Esophagus squamous epithelium (tissue), 5 donors: ENCODE measurements around the gene RTL10. TPM values are rescaled to one million over a fixed set of nuclear protein-coding genes. Genes with fewer than 3 reads are reported as not detected.

Experiments used
- DNase-seq: peaks from one replicate; lab custom pipeline; 2025; lab: John Stamatoyannopoulos, UW
- H3K27ac ChIP-seq, 4 donors: fragments of 200-600 bp; sonication (generic); one replicate each; pipeline ENCODE4 v1.5.1; 2016 to 2019; ENCODE audit warnings: mild to moderate bottlenecking in 1 of 4
- H3K27me3 ChIP-seq, 4 donors: fragments of 200-600 bp; sonication (generic); 1 replicate in 3 of 4; 2 replicates in 1 of 4; pipeline versions ENCODE4 v1.5.1 to v1.6.0; 2017 to 2021; ENCODE audit warnings: antibody characterized with exemption in 1 of 4
- H3K36me3 ChIP-seq, 3 donors: fragments of 200-600 bp; sonication (generic); one replicate each; pipeline ENCODE4 v1.5.1; 2016 to 2019
- H3K4me1 ChIP-seq, 3 donors: fragments of 200-600 bp; sonication (generic); one replicate each; pipeline ENCODE4 v1.5.1; 2017 to 2019
- H3K4me3 ChIP-seq, 4 donors: fragments of 200-600 bp; sonication (generic); 1 replicate in 3 of 4; 2 replicates in 1 of 4; pipeline ENCODE4 v1.5.1; 2016 to 2019; ENCODE audit warnings: mild to moderate bottlenecking in 2 of 4, moderate library complexity in 1 of 4
- H3K9me3 ChIP-seq, 3 donors: fragments of 200-600 bp; sonication (generic); one replicate each; pipeline ENCODE4 v1.5.1; 2016 to 2019
- POLR2A ChIP-seq, 4 donors: fragments of 450-650 bp; IDR thresholded peaks; one replicate each; pipeline ENCODE4 v1.6.1; 2017; ENCODE audit warnings: antibody characterized with exemption in 4 of 4, mild to moderate bottlenecking in 4 of 4, moderate library complexity in 3 of 4
- WGBS, 2 donors: methylation state at CpG; one replicate each; pipeline ENCODE4 v1.1.5; 2018; 5-methylcytosine and 5-hydroxymethylcytosine counted together
- intact Hi-C: fragments of 100-400 bp; cut with DNase I; formaldehyde crosslinking; loops from one replicate; pipeline ENCODE4 v1.15.0; 2022
- total RNA-seq, 4 donors: library from RNA; depleted of rRNA; stranded (reverse); fragments of >200 nt; gene quantifications; one replicate each; pipeline ENCODE4 v1.1.0, GENCODE V29; 2016
- TF ChIP-seq, protein P1 (sequence below), 6 experiments: fragments of 450-650 bp in 4 of 6; fragments of 200-600 bp in 2 of 6; sonication (generic) in 2 of 6; IDR thresholded peaks; one replicate each; pipeline ENCODE4 v1.5.1; 2016 to 2019; ENCODE audit warnings: antibody characterized with exemption in 6 of 6, mild to moderate bottlenecking in 4 of 6, moderate library complexity in 4 of 6
- donor health status: DM: yes; HTN: yes; CAD: no.

The RTL10 gene
- total RNA-seq, 4 donors from 2014 or later: 9.4 to 18.2 (median 11.4) TPM

DNA sequence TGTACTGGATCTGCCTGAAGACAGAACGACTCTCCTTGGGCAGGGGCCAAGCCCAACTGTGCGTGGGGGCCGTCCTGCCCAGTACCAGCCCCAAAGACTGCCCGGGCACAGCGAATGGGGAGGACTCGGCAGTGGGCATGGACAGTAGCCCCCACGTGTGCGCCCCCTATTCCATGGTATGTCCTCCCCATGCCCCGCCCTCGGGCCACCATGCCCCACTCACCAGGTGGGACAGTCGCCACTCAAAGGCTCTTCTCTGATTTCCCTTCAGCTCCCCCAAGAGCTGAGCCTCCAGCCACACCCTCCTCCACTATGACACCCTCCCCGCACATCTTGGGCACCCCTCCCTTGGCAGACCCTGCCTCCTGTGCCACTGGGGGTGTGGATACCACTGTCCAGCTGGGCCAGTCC lies 43.5 kb downstream of the RTL10 start:
- 59 to 76% methylated on average over 3 to 11 of the region's 12 CpGs for WGBS, 2 donors
- TF ChIP-seq, protein P1, sequence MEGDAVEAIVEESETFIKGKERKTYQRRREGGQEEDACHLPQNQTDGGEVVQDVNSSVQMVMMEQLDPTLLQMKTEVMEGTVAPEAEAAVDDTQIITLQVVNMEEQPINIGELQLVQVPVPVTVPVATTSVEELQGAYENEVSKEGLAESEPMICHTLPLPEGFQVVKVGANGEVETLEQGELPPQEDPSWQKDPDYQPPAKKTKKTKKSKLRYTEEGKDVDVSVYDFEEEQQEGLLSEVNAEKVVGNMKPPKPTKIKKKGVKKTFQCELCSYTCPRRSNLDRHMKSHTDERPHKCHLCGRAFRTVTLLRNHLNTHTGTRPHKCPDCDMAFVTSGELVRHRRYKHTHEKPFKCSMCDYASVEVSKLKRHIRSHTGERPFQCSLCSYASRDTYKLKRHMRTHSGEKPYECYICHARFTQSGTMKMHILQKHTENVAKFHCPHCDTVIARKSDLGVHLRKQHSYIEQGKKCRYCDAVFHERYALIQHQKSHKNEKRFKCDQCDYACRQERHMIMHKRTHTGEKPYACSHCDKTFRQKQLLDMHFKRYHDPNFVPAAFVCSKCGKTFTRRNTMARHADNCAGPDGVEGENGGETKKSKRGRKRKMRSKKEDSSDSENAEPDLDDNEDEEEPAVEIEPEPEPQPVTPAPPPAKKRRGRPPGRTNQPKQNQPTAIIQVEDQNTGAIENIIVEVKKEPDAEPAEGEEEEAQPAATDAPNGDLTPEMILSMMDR (IDR thresholded peaks at IDR 0.05): no peak
- no peak for TF ChIP-seq POLR2A (IDR thresholded peaks at IDR 0.05)
- Histone ChIP-seq H3K27me3 (no peaks in the 10 kb centered on the region), H3K36me3 (no peaks in the 10 kb centered on the region), H3K27ac (no peak overlapping the region), H3K4me3 (no peak overlapping the region), H3K9me3 (no peaks in the 10 kb centered on the region), H3K4me1 (peaks cover 13 to 51% (median 21%) of the 10 kb centered on the region in 3 donors)
- intact Hi-C loops: no loop called here
- no peak for DNase-seq

DNA sequence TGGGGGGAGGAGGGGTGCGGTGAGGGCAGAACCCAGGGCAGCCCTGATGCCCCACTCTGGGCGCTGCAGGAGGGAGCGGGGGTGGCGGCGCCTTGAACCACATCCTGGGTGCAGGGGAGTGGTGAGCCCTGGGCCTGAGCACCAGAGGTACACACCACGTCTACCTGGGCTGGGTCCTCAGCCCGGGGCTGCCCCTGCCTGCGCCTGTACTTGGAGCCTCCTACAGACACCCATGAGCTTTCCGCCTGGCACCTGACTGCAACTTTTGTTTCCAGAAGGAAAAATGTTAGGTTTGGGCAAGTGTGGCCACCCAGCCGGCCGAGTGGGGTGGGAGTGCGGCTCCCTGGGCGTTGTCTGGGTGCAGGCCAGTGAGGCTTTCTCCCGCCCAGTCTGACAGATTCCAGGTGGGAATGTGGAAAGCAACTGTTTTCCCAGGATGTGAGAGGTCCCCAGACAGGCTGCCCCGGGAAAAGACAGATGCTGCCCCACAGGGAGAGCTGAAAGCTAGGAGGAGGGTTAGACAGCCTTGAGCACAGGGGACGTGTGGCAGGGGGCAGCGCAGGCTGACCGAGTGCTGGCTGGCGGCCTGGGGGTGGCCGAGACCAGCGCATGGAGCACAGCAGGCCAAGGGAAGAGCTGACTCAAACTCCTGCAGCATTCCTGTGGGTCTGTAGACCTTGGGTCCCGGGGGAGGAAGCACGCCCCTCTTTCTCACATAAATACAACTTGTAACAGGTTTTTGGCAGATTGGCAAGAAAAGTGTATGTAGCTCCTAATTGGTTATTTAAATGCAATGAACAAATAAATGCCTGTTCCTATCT lies 44.1 kb downstream of the RTL10 start:
- H3K27me3 ChIP-seq: no peaks in the 10 kb centered on the region
- no peak for DNase-seq
- no peak overlapping the region for H3K4me3 ChIP-seq
- no peak overlapping the region for H3K27ac ChIP-seq
- TF ChIP-seq, protein P1 (IDR thresholded peaks at IDR 0.05): no peak
- no peak for TF ChIP-seq POLR2A (IDR thresholded peaks at IDR 0.05)
- intact Hi-C loops: no loop called here
- WGBS, 2 donors: 64% methylated on average over 11 to 21 of the region's 23 CpGs
- H3K9me3 ChIP-seq: no peaks in the 10 kb centered on the region
- H3K4me1 ChIP-seq: peaks cover 16 to 54% (median 27%) of the 10 kb centered on the region in 3 donors
- H3K36me3 ChIP-seq: no peaks in the 10 kb centered on the region

DNA sequence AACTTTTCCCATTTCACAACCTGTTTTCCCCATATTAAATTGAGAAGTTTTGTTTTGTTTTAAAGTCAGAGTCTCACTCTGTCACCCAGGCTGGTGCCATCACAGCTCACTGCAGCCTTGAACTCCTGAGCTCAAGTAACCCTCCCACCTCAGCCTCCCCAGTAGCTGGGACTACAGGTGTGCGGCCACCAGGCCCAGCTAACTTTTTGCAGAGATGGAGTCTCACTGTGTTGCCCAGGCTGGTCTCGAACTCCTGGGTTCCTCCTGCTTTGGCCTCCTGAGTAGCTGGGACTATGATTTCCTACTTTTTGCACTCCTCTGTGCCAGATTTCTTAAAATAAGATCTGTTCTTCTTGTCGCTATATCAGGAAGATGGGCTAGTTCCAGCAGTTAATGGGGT lies 44.9 kb downstream of the RTL10 start:
- WGBS, 2 donors: 90 to 100% methylated on average over 2 to 3 of the region's 3 CpGs
- Histone ChIP-seq H3K27me3 (no peaks in the 10 kb centered on the region), H3K27ac (no peak overlapping the region), H3K36me3 (no peaks in the 10 kb centered on the region), H3K9me3 (no peaks in the 10 kb centered on the region), H3K4me3 (no peak overlapping the region), H3K4me1 (peaks cover 16 to 56% (median 35%) of the 10 kb centered on the region in 3 donors)
- intact Hi-C loops: no loop called here
- TF ChIP-seq POLR2A (IDR thresholded peaks at IDR 0.05): no peak
- TF ChIP-seq, protein P1 (IDR thresholded peaks at IDR 0.05): no peak
- DNase-seq: no peak

DNA sequence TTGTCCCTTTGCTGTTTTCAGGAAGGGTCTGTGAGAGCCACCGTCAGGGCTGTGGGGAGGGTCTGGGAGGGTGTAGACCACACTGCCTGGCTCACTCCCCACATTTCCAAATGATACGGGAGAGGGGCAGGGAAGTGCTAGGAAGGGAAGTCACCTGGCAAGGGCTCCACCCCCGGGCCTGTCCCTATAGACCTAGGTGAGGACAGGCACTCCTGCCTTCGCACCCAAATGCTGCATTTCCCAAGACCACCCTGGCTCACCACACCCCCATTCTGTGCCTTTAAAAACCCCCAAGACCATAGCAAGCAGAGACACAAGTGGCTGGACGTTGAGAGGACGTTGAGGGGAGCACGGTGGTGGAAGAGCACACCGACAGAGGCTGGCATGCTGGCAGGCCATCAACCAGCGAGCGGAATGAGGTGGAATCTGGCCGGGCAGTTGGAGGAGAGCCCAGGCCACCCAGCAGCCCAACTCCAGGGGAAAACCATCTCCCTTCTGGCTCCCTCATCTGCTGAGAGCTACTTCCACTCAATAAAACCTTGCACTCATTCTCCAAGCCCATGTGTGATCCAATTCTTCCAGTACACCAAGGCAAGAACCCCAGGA lies 45.7 kb downstream of the RTL10 start:
- Histone ChIP-seq H3K4me3 (no peak overlapping the region), H3K27me3 (no peaks in the 10 kb centered on the region), H3K27ac (no peak overlapping the region), H3K4me1 (peaks cover 16 to 63% (median 35%) of the 10 kb centered on the region in 3 donors), H3K36me3 (no peaks in the 10 kb centered on the region), H3K9me3 (no peaks in the 10 kb centered on the region)
- intact Hi-C loops: no loop called here
- no peak for DNase-seq
- 80 to 93% methylated on average over 1 to 10 of the region's 11 CpGs for WGBS, 2 donors
- TF ChIP-seq, protein P1 (IDR thresholded peaks at IDR 0.05): no peak
- no peak for TF ChIP-seq POLR2A (IDR thresholded peaks at IDR 0.05)
